Ovary (tissue), 3 donors: Measurements from ENCODE around the gene BCL10.

Source experiments
- POLR2A ChIP-seq: fragments of 450-650 bp; IDR thresholded peaks from one replicate; pipeline ENCODE4 v1.6.1; 2017; ENCODE audit warnings: antibody characterized with exemption, mild to moderate bottlenecking, moderate library complexity
- TF ChIP-seq, protein P1 (sequence below), 3 donors: fragments of 450-650 bp in 2 of 3; fragments of 200-600 bp in 1 of 3; IDR thresholded peaks; one replicate each; pipeline versions ENCODE4 v1.5.1 to v1.8.0; 2016 to 2022; ENCODE audit warnings: antibody characterized with exemption in 3 of 3, mild to moderate bottlenecking in 1 of 3
- donor health status: DM: no; HTN: no; CAD: no.

DNA sequence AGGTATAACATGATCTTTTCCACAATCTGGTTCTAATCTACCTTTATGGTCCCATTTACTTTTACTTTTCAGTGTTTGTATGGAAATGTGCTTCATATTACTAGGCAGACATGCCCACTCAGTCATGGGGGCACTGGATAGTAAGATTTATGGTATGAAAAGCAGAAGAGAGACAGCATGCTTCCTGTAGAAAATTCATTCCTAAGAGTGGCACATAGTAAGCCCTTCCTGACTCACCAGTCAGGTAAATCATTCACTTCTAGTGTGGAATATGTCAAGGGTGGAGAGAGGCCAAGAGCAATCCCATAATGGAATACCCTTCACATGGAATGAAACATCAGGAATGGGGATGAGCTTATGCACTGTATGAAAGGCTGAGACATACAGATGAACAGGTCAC is 49.5 kb upstream of the BCL10 start:
- TF ChIP-seq, protein P1, sequence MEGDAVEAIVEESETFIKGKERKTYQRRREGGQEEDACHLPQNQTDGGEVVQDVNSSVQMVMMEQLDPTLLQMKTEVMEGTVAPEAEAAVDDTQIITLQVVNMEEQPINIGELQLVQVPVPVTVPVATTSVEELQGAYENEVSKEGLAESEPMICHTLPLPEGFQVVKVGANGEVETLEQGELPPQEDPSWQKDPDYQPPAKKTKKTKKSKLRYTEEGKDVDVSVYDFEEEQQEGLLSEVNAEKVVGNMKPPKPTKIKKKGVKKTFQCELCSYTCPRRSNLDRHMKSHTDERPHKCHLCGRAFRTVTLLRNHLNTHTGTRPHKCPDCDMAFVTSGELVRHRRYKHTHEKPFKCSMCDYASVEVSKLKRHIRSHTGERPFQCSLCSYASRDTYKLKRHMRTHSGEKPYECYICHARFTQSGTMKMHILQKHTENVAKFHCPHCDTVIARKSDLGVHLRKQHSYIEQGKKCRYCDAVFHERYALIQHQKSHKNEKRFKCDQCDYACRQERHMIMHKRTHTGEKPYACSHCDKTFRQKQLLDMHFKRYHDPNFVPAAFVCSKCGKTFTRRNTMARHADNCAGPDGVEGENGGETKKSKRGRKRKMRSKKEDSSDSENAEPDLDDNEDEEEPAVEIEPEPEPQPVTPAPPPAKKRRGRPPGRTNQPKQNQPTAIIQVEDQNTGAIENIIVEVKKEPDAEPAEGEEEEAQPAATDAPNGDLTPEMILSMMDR (IDR thresholded peaks at IDR 0.05) = no peak
- TF ChIP-seq POLR2A = no peak
